HepG2 (cell line): ENCODE results near the gene RBM25. TPM values are rescaled to one million over a fixed set of nuclear protein-coding genes. Genes with fewer than 3 reads are reported as not detected.

Source experiments
- CSRNP2 ChIP-seq: sonication (generic); formaldehyde crosslinking; conservative IDR thresholded peaks from 2 replicates; pipeline ENCODE4 v1.8.0; 2022; ENCODE audit warnings: low read depth, missing genetic modification reagents
- RBAK ChIP-seq: sonication (generic); formaldehyde crosslinking; IDR thresholded peaks from 2 replicates; pipeline ENCODE4 v1.5.1; 2020; ENCODE audit warnings: mild to moderate bottlenecking, missing genetic modification reagents
- UBTF ChIP-seq: sonication (generic); formaldehyde crosslinking; IDR thresholded peaks from 2 replicates; pipeline ENCODE4 v1.4.0; 2020; ENCODE audit warnings: mild to moderate bottlenecking, missing genetic modification reagents
- ZIK1 ChIP-seq: sonication (generic); formaldehyde crosslinking; IDR thresholded peaks from 2 replicates; pipeline ENCODE4 v1.5.0; 2020; ENCODE audit warnings: mild to moderate bottlenecking, low read depth, missing genetic modification reagents, borderline replicate concordance
- ZNF256 ChIP-seq: sonication (generic); formaldehyde crosslinking; conservative IDR thresholded peaks from 2 replicates; pipeline ENCODE4 v1.4.0; 2020; ENCODE audit warnings: missing genetic modification reagents
- polyA plus RNA-seq, 8 experiments: library from polyadenylated mRNA; depleted of rRNA in 3 of 8; stranded (reverse) in 7 of 8; unstranded in 1 of 8; fragments of >200 nt; fragmentation: Illumina TruSeq in 4 of 8; extraction: Trizol in 4 of 8; gene quantifications; 2 replicates each; pipeline versions ENCODE4 v1.2.1 to v1.2.3, GENCODE V29; 2011 to 2016; ENCODE audit warnings: low read depth in 4 of 8, missing spikeins in 1 of 8, mixed read lengths in 1 of 8; ENCODE audit not compliant: insufficient read depth in 1 of 8
- total RNA-seq, 5 experiments: library from RNA; depleted of rRNA; stranded (reverse); fragments of >200 nt; fragmentation: Illumina TruSeq; extraction: Trizol; gene quantifications; 2 replicates each; pipeline ENCODE4 v1.2.3, GENCODE V29; 2016; ENCODE audit warnings: low read depth in 1 of 5
- TF ChIP-seq, protein P1 (sequence below): sonication (generic); formaldehyde crosslinking; IDR thresholded peaks from 2 replicates; pipeline ENCODE4 v1.9.0; 2021; ENCODE audit warnings: missing genetic modification reagents, borderline replicate concordance

RBM25 gene
- total and polyA plus RNA-seq, 2 of the 13 experiments (the other 11 are each of a cell fraction or from before 2014, with no cell fraction given) = 34.1 to 65.9 TPM

DNA sequence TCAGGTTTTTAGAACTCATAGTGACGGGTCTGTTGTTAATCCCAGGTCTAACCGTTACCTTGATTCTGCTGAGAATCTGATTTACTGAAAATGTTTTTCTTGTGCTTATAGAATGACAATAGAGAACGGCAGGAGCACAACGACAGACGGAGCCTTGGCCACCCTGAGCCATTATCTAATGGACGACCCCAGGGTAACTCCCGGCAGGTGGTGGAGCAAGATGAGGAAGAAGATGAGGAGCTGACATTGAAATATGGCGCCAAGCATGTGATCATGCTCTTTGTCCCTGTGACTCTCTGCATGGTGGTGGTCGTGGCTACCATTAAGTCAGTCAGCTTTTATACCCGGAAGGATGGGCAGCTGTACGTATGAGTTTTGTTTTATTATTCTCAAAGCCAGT is 112.4 kb downstream of the RBM25 start (continued):
- no peak for TF ChIP-seq UBTF (CRISPR knock-in tag)
- no peak for TF ChIP-seq ZNF256 (CRISPR knock-in tag)
- no peak for TF ChIP-seq ZIK1 (CRISPR knock-in tag)
- TF ChIP-seq, protein P1, sequence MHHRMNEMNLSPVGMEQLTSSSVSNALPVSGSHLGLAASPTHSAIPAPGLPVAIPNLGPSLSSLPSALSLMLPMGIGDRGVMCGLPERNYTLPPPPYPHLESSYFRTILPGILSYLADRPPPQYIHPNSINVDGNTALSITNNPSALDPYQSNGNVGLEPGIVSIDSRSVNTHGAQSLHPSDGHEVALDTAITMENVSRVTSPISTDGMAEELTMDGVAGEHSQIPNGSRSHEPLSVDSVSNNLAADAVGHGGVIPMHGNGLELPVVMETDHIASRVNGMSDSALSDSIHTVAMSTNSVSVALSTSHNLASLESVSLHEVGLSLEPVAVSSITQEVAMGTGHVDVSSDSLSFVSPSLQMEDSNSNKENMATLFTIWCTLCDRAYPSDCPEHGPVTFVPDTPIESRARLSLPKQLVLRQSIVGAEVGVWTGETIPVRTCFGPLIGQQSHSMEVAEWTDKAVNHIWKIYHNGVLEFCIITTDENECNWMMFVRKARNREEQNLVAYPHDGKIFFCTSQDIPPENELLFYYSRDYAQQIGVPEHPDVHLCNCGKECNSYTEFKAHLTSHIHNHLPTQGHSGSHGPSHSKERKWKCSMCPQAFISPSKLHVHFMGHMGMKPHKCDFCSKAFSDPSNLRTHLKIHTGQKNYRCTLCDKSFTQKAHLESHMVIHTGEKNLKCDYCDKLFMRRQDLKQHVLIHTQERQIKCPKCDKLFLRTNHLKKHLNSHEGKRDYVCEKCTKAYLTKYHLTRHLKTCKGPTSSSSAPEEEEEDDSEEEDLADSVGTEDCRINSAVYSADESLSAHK (CRISPR knock-in tag) = no peak
- no peak for TF ChIP-seq CSRNP2 (CRISPR knock-in tag)
- no peak for TF ChIP-seq RBAK (CRISPR knock-in tag)
- TF ChIP-seq, all 625 proteins: peak for 0
